HG03108 (cell line): Measurements from ENCODE around the gene CNST.
"Not testable (repeated sequence)": the region's sequence is repeated elsewhere in the genome, so short reads cannot be mapped to it uniquely, and the experiment has no call there.

Experiments used
- ATAC-seq: cut with Tn5 transposase; IDR thresholded peaks from one replicate; pipeline ENCODE4 v1.9.1; 2021; ENCODE audit warnings: moderate library complexity; ENCODE audit not compliant: unreplicated experiment

The CNST gene

GRCh38 chr1:246708166-246708565, 141.9 kb downstream of the CNST start:
- no peak for ATAC-seq

GRCh38 chr1:246709196-246709595, 142.9 kb downstream of the CNST start:
- no peak for ATAC-seq

DNA sequence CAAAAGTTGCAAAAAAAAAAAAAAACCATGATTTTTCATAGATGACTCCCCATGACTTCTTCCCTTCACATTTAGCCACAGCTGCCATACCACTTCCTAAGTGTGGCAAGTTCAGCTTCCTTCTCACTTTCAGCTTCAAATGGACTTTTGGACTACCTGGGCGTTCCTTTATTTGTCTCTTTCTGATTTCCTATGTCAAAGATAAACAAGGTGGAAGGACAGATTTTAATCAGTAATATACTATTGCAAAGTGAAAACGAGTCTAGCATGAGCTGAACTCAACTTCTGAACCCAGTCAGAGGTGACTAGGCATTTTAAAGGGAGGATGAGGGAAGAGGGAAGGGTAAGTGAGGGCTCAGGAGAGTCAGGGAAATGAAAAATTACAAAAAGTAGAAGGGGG, 143.6 kb downstream of the CNST start:
- no peak for ATAC-seq

- no peak for ATAC-seq
These were observed 145.3 kb downstream of the CNST start for GRCh38 chr1:246711548-246712003.

DNA sequence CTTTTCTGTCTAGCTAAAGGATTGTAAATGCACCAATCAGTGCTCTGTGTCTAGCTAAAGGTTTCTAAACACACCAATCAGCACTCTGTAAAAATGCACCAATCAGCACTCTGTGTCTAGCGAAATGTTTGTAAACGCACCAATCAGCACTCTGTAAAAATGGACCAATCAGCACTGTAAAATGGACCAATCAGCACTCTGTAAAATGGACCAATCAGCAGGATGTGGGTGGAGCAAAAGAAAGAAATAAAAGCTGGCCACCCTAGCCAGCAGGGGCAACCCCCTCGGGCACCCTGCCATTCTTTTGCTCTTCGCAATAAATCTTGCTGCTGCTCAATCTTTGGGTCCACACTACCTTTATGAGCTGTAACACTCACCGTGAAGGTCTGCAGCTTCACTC, 146.2 kb downstream of the CNST start:
- not testable (repeated sequence) for ATAC-seq
